Stomach (tissue), 4 donors: Measurements from ENCODE around the gene DGKD.

ENCODE experiments used
- EP300 ChIP-seq: sonication (generic); formaldehyde crosslinking; IDR thresholded peaks from one replicate; pipeline ENCODE4 v1.6.1; 2017; ENCODE audit warnings: antibody characterized with exemption
- TF ChIP-seq, protein P1 (sequence below), 7 experiments: fragments of 450-650 bp in 4 of 7; fragments of 200-600 bp in 3 of 7; sonication (generic) in 3 of 7; IDR thresholded peaks; one replicate each; pipeline ENCODE4 v1.5.1; 2016 to 2019; ENCODE audit warnings: antibody characterized with exemption in 7 of 7, control low read depth in 2 of 7, mild to moderate bottlenecking in 1 of 7

DNA sequence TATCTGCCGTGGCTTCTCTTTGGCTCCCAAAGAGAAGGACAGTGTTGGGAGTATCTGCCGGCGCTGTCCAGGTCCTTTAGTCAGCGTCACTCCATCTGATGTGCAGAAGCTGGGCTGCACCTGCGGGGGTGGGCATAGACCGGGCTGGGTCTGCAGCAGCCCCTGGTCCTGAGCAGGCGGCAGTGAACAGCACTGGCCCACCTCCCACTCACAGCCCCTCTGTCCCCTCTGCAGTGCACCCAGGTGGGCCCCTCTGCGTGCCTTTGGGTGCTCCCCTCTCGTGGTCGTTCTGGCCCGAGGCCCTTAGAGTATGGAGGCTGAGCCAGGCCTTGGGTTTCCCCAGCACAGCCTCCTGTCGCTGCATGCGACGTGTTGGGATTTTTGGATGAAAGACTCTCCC is 116.5 kb downstream of the DGKD start:
- TF ChIP-seq, protein P1, sequence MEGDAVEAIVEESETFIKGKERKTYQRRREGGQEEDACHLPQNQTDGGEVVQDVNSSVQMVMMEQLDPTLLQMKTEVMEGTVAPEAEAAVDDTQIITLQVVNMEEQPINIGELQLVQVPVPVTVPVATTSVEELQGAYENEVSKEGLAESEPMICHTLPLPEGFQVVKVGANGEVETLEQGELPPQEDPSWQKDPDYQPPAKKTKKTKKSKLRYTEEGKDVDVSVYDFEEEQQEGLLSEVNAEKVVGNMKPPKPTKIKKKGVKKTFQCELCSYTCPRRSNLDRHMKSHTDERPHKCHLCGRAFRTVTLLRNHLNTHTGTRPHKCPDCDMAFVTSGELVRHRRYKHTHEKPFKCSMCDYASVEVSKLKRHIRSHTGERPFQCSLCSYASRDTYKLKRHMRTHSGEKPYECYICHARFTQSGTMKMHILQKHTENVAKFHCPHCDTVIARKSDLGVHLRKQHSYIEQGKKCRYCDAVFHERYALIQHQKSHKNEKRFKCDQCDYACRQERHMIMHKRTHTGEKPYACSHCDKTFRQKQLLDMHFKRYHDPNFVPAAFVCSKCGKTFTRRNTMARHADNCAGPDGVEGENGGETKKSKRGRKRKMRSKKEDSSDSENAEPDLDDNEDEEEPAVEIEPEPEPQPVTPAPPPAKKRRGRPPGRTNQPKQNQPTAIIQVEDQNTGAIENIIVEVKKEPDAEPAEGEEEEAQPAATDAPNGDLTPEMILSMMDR (IDR thresholded peaks at IDR 0.05): no peak
- TF ChIP-seq EP300: no peak
